Stimulated activated CD4-positive, alpha-beta T cell treated with anti-CD3 and anti-CD28 coated beads, Interleukin-12 subunit alpha, Interleukin-12 subunit beta, amount 100 ng/mL, for 24 hours (primary cell): Measurements from ENCODE around the gene ATF7IP2.
A peak's percentile ranks its signal among the peaks of the same experiment; 100 is the strongest.

ENCODE experiments used
- DNase-seq, 2 experiments: peaks; one replicate each; pipeline ENCODE4 v3.0.0-alpha.2; 2020; ENCODE audit warnings: low read depth in 2 of 2

The ATF7IP2 gene

DNA sequence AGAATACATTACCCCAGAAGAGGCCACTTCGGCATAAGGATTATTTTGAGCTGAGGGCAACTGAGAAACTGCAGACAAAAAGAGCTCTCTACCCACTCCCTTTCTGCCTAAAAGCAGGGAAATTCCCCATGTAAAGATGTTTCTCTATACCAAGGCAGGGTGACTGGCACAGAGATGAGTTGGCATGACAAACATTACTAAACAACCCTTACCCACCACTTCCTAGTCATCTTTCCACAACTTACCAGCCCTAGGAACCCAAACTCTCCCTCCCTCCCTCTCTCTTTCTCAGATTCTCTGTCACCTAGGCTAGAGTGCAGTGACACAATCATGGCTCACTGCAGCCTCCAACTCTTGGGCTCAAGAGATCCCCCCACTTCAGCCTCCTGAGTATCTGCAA lies 126.0 kb downstream of the ATF7IP2 start:
- peak in 1 of 2 experiments; percentile 2 for DNase-seq

DNA sequence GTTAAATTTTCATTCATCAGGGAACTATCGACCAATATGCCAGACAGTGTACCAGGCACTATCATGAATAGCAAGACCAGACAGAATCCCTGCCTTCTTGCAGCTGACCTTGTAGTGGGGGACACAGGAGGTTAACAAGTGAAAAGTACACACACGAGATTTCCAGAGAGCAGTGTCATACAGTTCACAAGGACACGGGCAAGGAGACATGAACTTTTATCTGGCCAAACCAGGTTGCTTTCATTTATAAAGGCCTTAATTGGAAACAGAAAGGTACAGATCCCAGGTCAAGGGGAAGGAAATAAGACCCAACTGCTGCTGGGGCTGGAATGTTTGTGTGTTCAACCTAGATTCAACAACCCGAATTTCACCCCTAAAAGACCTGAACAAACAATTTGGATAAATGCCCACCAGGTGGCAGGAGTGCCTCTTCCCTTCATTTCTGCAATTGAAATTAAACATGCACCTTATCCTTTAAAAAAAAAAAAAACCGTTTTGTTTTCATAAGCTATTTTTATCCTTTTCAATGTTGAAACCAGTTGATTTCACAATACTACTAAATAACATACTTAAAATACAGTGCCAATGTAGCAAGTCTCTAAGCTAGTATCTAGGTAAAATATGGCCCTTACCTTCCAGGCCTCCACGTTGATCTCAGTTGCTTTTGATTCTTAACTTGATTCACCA lies 128.7 kb downstream of the ATF7IP2 start:
- DNase-seq = peak in 1 of 2 experiments; percentile 35

DNA sequence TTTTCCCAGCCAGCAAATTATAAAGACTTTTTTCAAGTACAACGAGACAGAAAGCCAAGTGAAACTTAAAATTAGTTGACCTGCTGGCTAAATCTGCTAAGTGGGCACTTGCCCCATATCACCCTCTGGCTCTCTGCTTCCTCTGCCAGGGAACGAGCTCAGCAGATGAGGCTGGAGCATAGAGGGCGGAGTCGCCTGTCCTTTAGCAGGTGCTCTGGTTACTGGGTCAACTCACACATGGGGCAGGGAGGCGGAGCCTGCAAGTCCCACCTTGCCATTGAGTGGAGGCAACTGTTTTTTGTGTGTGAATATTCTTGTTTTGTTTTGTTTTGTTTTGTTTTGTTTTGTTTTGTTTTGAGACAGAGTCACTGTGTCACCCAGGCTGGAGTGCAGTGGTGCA lies 132.0 kb downstream of the ATF7IP2 start:
- DNase-seq = no peak

DNA sequence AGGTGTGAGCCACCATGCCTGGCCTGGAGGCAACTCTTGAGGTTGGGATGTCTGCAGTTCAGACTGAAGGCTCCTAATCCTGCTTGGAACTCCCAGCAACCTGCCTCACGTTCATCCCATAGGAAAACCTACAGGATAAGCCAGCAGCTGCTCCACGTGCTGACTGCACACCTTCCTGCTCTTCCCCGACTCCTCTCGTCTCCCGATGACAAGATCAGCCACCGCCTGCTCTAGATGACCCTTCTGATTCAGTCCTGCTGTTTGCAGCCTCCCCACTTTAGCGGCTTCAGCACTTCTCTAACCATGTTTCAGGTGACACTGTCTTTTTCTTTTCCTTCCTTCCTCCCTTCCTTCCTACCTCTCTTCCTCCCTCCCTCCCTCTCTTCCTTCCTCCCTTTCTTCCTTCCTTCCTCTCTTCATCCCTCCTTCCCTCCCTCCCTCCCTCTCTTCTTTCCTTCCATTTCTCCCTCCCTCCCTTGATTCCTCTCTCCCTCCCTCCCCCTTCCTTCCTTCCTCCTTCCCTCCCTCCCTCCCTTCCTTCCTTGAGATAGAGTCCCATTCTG lies 132.7 kb downstream of the ATF7IP2 start:
- no peak for DNase-seq

DNA sequence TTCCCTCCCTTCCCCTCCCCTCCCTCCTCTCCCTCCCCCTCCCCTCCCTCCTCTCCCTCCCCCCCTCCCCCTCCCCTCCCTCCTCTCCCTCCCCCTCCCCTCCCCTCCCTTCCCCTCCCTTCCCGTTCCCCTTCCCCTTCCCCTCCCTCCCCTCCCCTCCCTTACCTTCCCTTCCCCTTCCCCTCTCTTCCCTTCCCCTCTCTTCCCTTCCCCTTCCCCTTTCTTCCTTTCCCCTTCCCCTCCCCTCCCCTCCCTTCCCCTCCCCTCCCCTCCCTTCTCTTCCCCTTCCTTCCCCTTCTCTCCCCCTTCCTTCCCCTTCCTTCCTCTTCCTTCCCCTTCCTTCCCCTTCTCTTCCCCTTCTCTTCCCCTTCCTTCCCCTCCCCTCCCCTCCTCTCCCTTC lies 133.4 kb downstream of the ATF7IP2 start:
- no peak for DNase-seq

DNA sequence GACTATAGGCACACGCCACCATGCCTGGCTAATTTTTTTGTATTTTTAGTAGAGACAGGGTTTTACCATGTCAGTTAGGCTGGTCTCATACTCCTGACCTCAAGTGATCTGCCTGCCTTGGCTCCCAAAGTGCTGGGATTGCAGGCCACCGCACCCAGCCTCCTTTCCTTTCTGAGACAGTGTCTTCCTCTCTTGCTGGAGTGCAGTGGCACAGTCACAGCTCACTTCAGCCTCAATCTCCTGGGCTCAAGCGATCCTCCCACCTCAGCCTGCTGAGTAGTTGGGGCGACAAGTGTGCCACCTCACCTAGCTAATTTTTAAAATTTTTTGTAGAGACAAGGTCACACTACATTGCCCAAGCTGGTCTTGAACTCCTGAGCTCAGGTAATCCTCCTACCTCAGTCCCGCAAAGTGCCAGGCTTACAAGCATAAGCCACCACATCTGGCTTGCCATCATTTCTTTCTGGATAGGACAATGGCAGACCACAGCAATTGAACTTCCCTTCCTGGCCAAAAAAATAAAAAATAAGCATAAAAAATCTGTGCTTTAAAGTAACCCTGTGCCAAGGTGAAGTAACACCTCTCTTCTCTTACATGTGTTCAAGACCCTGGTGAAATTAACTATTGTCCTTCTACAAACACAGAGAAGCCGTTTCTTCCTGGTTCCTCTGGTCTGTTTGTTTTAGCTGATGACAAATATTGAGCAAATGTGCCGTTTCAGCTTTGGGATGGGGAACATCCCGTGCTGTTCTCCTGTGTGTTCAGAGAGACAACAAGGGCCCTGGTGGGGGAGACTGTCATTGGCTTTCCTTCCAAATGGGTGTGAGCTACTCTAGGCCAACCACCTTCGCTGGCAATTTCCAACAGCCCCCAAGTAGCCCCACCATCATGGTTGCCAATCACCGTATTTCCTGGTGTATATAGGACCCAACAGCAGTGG lies 134.3 kb downstream of the ATF7IP2 start:
- DNase-seq = no peak

DNA sequence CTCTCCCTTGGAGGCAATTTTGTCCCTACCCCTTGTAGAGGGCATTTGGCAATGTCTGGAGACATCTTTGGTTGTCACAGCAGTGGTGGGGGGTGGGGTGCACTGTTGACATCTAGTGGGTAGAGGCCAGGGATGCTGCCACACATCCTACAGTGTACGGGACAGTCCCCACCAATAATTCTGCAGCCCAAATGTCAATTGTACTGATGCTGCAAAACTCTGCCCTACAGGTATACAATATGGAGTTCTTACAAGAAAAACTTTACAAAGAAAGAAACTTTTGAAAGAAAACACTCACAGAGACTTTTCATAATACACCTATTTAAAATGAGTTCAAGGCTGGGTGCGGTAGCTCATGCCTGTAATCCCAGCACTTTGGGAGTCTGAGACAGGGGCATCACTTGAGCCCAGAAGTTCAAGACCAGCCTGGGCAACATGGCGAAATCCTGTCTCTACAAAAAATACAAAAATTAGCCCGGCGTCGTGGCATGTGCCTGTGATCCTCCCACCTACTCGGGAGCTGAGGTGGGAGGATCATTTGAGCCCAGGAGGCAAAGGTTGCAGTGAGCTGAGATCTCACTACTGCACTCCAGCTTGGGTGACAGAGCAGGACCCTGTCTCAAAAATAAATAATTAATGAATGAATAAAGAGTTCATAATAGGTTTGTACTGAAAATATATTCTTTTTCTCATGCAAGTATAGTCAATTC lies 135.2 kb downstream of the ATF7IP2 start:
- no peak for DNase-seq

DNA sequence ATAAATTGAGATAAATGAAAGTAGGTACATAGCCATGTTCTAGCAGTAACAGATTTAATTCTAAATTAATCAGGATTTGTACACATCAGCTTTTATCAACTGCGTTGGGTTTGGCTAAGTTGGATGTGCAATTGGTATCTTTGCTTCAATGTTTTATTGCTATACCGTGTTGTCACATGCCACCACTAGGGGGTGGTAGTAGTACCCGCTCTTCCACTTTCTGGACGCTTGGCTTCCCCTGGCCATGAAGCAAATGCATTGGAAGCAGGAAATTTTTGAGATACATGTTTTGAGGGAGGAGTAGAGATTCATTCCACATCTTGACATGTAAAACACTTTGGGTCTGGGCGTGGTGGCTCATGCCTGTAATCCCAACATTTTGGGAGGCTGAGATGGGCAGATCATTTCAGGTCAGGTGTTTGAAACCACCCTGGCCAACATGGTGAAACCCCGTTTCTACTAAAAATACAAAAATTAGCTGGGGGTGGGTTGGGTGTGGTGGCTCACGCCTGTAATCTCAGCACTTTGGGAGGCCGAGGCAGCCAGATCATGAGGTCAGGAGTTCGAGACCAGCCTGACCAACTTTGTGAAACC lies 135.9 kb downstream of the ATF7IP2 start:
- DNase-seq = peak in 1 of 2 experiments; percentile 11

DNA sequence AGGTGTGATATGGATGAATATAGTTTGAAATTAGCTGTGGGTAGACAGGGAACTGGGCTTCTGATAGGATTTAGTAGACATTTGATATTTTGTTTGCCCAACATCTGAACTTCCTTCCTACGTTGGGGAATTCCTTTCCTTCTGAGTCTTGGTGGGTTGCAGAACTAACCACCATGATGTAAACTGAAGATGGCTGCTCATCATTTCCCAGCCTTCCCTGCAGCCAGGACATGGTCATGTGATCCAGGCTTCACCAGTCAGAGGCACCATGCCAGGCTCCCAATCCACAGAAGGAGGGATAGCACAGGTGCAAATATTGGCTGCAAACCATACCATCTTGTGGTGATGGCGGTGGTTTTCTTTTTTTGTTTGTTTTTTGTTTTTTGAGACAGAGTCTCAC lies 137.1 kb downstream of the ATF7IP2 start:
- no peak for DNase-seq

DNA sequence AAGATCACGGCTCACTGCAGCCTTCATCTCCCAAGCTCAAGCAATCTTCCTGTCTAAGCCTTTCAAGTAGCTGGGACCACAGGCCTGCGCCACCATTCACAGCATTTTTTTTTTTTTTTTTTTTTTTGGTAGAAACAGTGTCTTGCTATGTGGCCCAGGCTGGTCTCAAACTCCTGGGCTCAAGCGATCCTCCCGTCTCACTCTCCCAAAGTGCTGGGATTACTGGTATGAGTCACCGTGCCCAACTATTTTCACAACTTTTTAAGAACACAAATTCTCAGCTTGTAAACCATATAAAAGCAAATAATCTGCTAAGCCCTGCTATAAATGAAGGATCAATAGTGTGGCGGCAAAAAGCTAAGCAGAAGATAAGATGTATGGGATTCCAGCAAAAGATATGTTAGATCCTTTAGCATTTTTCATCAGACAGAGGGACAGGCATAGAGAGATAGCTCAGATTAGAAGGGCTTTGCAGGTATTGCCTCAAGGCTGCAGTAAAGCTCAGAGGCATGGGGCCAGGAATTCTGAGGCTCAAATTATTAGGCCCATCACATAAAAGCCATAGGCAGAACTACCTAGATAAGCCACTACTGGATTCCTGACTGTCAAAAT lies 139.5 kb downstream of the ATF7IP2 start:
- DNase-seq = no peak

DNA sequence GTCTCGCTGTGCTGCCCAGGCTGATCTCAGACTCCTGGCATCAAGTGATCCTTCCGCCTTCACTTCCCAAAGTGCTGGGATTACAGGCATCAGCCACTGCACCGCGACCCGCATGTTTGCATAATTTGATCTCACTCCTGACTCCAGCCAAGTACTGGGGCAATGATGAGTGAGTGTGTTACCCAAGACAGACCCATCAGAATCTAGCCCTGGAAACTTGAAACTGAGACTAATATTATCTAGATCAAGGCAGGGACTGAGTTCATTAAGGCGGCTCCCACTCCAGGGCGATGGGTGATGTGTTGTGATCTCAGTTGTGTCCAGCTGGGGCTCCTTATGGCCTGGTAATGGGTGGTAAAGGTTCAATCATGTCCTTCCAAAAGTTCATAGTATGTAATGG lies 141.1 kb downstream of the ATF7IP2 start:
- no peak for DNase-seq

DNA sequence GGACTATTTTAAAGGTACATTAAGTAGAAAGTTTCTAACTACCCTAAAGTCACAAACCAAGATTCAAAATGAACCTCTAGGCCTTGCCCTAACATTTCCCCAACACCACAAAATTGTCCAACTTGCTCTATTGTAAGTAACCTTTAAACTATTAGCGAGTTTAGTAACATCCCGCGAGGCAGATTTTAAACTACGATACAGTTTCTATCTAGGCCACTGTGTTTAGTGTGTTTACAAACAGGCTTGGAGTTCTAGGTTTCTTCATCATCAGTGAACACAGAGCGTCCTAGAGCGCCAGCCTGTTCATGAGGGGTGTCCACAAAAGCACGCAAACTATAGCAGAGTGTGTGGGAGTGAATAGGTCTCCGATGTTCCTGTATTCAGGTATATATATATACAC lies 142.8 kb downstream of the ATF7IP2 start:
- no peak for DNase-seq

DNA sequence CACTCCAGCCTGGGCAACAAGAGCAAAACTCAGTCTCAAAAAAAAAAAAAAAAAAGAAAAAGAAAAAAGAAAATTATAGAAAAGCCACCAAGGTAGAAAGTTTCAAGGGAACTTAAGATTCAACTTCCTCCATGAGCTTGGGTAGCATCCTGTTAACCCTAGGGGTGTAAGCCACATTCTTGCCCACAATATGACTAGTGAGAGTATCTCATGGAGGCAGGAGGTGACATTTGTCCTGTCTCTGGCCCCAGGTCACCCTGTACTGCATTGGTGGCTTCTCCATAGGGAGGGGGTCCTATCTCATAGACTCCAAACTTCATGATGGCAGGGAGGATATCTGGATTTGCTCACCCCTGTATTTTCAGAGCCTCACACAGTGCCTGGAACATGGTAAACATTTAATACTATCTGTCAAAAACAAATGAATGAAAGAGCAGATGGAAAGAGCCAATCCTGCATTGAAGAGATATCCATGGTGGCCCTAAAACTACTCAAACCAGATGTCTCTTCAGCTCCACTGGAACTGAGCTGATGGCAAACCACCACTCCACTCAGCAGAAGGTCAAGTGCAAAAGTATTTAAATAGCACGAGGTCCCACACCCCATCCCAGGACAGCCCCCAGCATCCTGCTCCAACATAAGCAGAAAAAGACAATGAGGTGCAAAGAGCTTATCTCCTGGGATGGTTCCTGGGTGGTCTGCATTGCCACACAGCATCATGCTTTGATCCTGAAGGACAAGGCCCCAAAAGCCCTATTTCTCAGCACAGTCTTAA lies 144.2 kb downstream of the ATF7IP2 start:
- DNase-seq = no peak

DNA sequence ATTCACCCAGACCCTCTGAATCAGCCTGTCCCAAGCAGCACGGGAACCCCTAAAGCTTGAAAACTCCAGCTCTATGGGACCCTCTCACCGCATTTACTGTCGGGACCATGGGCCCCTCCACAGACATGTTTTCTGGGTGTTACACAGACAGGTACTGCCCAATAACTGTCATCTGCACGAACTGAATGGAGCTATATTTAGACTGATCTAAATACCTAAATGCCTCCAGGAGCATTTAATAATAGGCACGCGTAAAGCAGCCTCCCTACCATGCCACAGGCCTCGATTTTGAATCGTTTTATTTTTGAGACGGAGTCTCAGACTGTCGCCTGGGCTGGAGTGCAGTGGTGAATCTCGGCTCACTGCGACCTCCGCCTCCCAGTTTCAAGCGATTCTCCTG lies 144.8 kb downstream of the ATF7IP2 start:
- no peak for DNase-seq

DNA sequence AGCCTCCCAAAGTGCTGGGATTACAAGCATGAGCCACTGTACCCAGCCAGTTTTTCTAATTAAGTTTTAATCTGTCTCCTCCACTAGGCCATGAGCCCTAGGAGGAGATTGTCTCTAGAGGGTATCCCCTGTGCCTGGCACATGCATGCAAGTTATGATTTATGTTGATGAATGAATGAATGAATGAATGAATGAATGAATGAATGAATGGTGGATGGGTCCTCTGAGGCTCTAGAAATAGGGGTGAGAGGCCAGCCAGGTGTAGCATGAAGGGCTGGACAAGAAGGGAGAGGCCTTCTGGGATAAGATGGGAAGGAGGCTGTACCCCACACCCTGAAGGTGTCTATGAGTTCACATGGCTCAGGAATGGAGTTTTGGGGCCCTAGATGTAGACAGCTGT lies 145.7 kb downstream of the ATF7IP2 start:
- no peak for DNase-seq
